Activated CD4-positive, alpha-beta T cell treated with anti-CD3 and anti-CD28 coated beads for 36 hours (primary cell): ENCODE results near the gene FRMD4A. TPM values are rescaled to one million over a fixed set of nuclear protein-coding genes. Genes with fewer than 3 reads are reported as not detected.

ENCODE experiments used
- ATAC-seq: fragments of 200-7000 bp; cut with Tn5 transposase; one replicate; pipeline ENCODE4 v1.10.0; 2021; ENCODE audit warnings: mild to moderate bottlenecking, moderate library complexity
- CTCF ChIA-PET: fragments of 350-600 bp; sonication (Branson Sonifier 250); formaldehyde crosslinking; loops from one replicate; lab custom pipeline; 2021; ENCODE audit warnings: antibody characterized with exemption; lab: Charles Lee
- POLR2A ChIA-PET: fragments of 350-600 bp; sonication (Branson Sonifier 250); formaldehyde crosslinking; loops from one replicate; lab custom pipeline; 2021; ENCODE audit warnings: antibody characterized with exemption, inconsistent platforms; lab: Charles Lee
- DNase-seq: peaks from one replicate; pipeline ENCODE4 v3.0.0-alpha.2; 2020
- H3K27ac Mint-ChIP-seq: one replicate; pipeline ENCODE4 v1.8.0; 2021; ENCODE audit warnings: mixed read lengths
- H3K27me3 Mint-ChIP-seq: one replicate; pipeline ENCODE4 v1.8.0; 2021; ENCODE audit warnings: mixed read lengths
- H3K36me3 Mint-ChIP-seq: one replicate; pipeline ENCODE4 v1.8.0; 2021; ENCODE audit warnings: low read depth, mixed read lengths
- H3K4me1 Mint-ChIP-seq: one replicate; pipeline ENCODE4 v1.8.0; 2021; ENCODE audit warnings: mixed read lengths
- H3K4me3 Mint-ChIP-seq: one replicate; pipeline ENCODE4 v1.8.0; 2021; ENCODE audit warnings: mild to moderate bottlenecking, moderate library complexity, mixed read lengths
- H3K9me3 Mint-ChIP-seq: one replicate; pipeline ENCODE4 v1.8.0; 2021; ENCODE audit warnings: low read depth, mixed read lengths
- intact Hi-C, 2 experiments: fragments of 100-400 bp; cut with DNase I in 1 of 2; cut with micrococcal nuclease in 1 of 2; formaldehyde crosslinking; loops; one replicate each; pipeline versions ENCODE4 v1.14.2 to v1.15.1; 2022 to 2024; cut with DNase I, micrococcal nuclease
- total RNA-seq, 2 experiments: library from RNA; stranded (reverse); gene quantifications; one replicate each; pipeline ENCODE4 v1.2.3, GENCODE V29; 2021

FRMD4A gene
- total RNA-seq, 2 experiments from 2014 or later = 0.85 to 1.3 TPM

DNA sequence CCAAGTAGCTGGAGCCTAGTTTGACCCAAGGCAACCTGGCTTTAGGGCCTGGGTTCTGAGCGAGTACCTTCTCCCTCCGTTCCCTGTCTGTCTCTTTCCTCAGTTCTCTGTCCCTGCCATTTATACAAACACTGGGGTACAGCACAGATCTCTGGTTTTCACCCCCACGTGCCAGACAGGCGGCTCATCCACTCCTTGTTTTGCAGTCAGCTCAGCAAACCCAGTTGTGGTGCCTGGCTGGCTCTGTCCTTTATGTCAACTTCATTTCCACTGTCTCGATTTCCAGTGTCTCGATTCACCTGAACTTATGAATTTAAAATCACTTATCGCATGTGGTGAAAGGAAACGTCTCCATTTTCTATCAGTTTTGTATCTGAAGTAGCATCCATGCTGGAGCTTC, 230.8 kb downstream of the FRMD4A start:
- no peaks in the 10 kb centered on the region for H3K9me3 Mint-ChIP-seq
- no peaks in the 10 kb centered on the region for H3K4me1 Mint-ChIP-seq
- CTCF ChIA-PET = interaction anchor here (0.7 to 1.0 kb wide), 7 partner anchors 14 to 378 kb away, joined by 3 to 5 read pairs (median 4); no protein-coding TSS in a partner anchor
- peaks cover 2% of the 10 kb centered on the region for H3K27me3 Mint-ChIP-seq
- POLR2A ChIA-PET = no interaction called here
- DNase-seq (no peak), ATAC-seq (no peak)
- intact Hi-C loops = no loop called here
- no peaks in the 10 kb centered on the region for H3K36me3 Mint-ChIP-seq
- H3K27ac Mint-ChIP-seq = no peak overlapping the region
- no peak overlapping the region for H3K4me3 Mint-ChIP-seq

DNA sequence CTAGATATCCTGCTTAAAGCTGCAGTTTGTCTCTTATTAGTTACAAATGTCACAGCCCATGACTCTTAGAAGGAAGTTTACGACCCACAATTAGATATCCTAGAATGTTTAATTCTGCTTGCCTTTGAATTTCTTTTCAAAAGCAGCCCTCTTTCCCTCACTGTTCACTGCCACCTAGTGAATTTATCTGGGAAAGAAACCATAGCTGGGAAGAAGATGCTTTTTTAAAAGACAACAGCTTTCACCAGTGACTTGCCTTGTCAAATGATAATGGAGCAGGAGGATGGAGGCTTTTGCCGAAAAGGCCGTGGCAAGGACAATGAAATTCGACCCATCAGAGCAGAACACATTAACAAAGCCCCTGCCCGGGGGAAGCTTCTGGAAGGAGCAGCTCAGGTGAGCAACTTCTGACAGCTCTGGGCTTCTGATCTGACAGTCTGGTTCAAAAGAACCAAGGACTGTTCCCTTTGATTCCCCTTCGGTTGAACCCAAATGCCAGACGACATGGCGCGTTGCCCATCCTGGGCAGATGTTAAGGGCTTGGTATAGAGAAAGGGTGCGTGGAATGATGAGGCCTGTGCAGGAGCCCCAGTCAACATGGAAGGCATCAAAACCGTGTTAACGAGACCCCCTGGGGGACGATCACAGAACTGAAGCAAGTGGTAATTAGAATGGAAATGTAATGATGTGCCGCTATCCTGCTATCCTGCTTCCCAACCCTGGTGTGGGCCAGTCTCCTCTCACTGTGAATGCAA, 236.8 kb downstream of the FRMD4A start:
- Mint-ChIP-seq H3K27ac (no peak overlapping the region), H3K27me3 (no peaks in the 10 kb centered on the region), H3K36me3 (no peaks in the 10 kb centered on the region), H3K9me3 (no peaks in the 10 kb centered on the region), H3K4me3 (no peak overlapping the region), H3K4me1 (no peaks in the 10 kb centered on the region)
- no peak for DNase-seq
- CTCF ChIA-PET = interaction anchor here (0.8 to 1.0 kb wide), 4 partner anchors 25 to 435 kb away, joined by 3 to 4 read pairs (median 3); no protein-coding TSS in a partner anchor
- POLR2A ChIA-PET = interaction anchor here (1.0 kb wide), 1 partner anchor 92 kb away, joined by 4 read pairs; no protein-coding TSS in a partner anchor
- no peak for ATAC-seq
- intact Hi-C loops = loop anchor here in 1 of 2 experiments (5.0 kb wide), 1 partner anchor 307 kb away; no protein-coding TSS in a partner anchor

DNA sequence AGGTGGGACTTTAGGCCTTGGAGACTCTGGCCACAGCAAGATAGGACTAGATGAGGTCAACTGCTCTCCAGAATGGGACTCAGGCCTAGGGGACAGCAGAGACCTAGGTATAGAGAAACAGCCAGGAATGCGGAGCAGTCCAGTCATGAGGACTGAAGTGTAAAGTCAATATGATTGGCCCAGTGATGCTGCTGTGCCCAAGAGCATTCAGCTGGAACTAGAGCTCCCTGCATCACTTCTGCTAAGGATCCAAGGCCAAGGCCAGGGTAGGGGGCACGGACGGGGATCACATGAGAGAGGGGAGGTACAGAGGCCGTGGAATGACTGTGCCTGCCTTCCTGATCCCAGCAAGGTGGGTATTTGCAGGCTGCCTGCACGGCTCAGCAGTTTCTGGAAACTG, 237.9 kb downstream of the FRMD4A start:
- Mint-ChIP-seq H3K4me3 (no peak overlapping the region), H3K27me3 (no peaks in the 10 kb centered on the region), H3K36me3 (no peaks in the 10 kb centered on the region), H3K27ac (no peak overlapping the region), H3K9me3 (no peaks in the 10 kb centered on the region), H3K4me1 (no peaks in the 10 kb centered on the region)
- ChIA-PET POLR2A (no interaction called here), CTCF (no interaction called here)
- intact Hi-C loops = loop anchor here in 1 of 2 experiments (5.0 kb wide), 1 partner anchor 305 kb away; no protein-coding TSS in a partner anchor
- ATAC-seq = no peak
- DNase-seq = no peak

DNA sequence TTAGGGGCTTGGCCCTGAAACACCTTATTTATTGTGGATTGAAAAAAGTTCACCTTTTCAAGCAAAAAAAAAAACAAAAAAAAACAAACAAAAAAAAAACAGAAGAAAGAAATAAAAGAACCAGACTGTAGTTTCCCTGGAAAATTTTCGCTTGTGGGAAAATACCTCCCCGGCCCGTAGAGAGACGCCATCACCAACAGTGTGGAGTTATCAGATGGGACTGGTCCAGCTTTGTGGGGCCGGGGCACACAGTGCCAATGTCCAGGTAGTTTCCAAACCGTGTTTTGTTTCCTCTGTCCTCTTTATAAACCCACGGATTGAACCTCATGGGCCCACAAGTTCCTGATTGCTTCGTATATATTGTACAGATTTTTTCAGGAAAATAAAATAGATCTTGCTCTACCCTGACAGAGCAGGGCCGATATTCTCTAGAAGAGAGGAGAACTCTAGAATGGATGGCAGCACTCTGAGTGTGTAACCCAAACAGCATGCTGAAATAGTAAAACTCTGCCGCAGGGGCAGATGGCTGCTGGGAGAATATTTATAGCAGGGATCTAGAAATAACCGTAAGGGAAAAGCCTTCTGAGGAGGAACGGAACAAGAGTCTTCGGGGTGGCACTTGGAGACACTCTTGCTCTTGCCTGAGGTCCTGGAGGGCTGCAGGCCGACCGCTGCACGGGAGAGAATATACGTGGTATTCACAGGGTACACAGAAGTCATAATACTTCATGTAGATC, 241.0 kb downstream of the FRMD4A start:
- Mint-ChIP-seq H3K4me3 (no peak overlapping the region), H3K27me3 (no peaks in the 10 kb centered on the region), H3K9me3 (no peaks in the 10 kb centered on the region), H3K36me3 (no peaks in the 10 kb centered on the region), H3K4me1 (no peaks in the 10 kb centered on the region), H3K27ac (no peak overlapping the region)
- no peak for ATAC-seq
- intact Hi-C loops = loop anchor here (5.0 to 10.0 kb wide), 2 partner anchors 302 to 305 kb away; no protein-coding TSS in a partner anchor
- DNase-seq = no peak
- CTCF ChIA-PET = interaction anchor here (0.6 kb wide), 1 partner anchor 1177 kb away, joined by 3 read pairs; no protein-coding TSS in a partner anchor
- POLR2A ChIA-PET = no interaction called here

DNA sequence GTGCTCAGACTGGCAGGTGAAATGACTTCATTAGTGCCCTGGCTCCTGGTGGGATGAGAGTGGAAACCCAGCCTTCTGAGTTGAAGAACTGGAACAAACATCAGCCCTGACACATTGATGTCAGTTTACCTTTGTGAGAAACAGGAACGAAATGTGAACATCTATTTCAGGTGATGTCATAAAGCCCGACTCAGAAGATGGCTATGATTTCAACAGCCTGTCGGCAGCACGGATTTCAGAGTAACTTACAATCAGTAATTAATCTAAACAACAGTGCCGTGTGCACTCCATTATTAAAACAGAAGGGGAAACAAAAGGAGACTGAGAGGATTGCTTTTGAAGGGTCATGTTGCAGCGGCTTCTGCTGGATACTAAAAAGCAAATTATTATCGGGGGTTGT, 243.2 kb downstream of the FRMD4A start:
- no peaks in the 10 kb centered on the region for H3K36me3 Mint-ChIP-seq
- H3K4me3 Mint-ChIP-seq = no peak overlapping the region
- ATAC-seq (no peak), DNase-seq (no peak)
- no peaks in the 10 kb centered on the region for H3K27me3 Mint-ChIP-seq
- H3K4me1 Mint-ChIP-seq = no peaks in the 10 kb centered on the region
- intact Hi-C loops = loop anchor here in 1 of 2 experiments (10.0 kb wide), 1 partner anchor 303 kb away; no protein-coding TSS in a partner anchor
- ChIA-PET CTCF (no interaction called here), POLR2A (no interaction called here)
- H3K27ac Mint-ChIP-seq = no peak overlapping the region
- no peaks in the 10 kb centered on the region for H3K9me3 Mint-ChIP-seq

DNA sequence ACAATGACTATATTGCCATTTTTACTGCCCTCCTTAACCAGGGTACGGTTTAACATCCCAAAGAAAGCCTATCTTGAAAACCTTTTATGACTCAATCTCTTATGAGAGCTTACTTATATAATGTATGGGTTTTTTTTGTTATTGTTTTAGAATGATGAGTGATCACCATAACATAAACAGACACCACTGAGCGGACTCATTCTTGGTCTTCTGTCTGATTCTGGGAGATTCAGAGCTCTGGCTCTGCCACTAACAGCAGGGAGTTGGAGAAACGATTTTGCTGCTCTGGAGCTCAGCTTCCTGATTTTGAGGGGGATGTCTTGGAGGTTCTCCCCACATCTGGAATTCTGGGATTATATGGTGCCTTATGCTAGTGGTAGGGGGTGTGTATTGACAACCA, 244.1 kb downstream of the FRMD4A start:
- CTCF ChIA-PET = interaction anchor here (0.8 to 1.5 kb wide), 2 partner anchors 8 to 14 kb away, joined by 3 read pairs; no protein-coding TSS in a partner anchor

DNA sequence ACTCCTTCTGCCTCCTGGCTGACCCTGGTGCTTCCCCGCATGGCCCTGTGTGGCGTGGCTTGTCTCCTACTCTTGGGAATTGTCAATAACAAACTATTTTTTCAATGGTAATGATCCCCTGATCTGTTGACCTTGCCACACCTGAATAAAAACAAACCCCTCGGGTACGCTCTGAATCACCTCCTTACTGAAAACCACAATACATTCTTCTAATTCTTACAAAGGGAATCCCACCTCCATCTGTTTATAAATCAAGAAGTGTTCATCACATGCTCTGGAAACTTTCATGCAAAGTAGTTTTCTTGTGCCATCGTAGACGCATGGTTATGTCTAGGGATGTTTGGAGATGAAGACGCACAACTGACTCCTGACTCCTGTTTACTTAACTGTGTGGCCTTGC, 245.8 kb downstream of the FRMD4A start:
- H3K4me3 Mint-ChIP-seq = no peak overlapping the region
- intact Hi-C loops = loop anchor here in 1 of 2 experiments (10.0 kb wide), 1 partner anchor 300 kb away; no protein-coding TSS in a partner anchor
- no peak for ATAC-seq
- no peaks in the 10 kb centered on the region for H3K9me3 Mint-ChIP-seq
- no peaks in the 10 kb centered on the region for H3K27me3 Mint-ChIP-seq
- no peaks in the 10 kb centered on the region for H3K36me3 Mint-ChIP-seq
- no peaks in the 10 kb centered on the region for H3K4me1 Mint-ChIP-seq
- ChIA-PET CTCF (no interaction called here), POLR2A (no interaction called here)
- no peak overlapping the region for H3K27ac Mint-ChIP-seq
- no peak for DNase-seq

More for the DNA sequence above, 244.1 kb downstream of the FRMD4A start:
- Mint-ChIP-seq H3K36me3 (no peaks in the 10 kb centered on the region), H3K27ac (no peak overlapping the region), H3K4me3 (no peak overlapping the region), H3K9me3 (no peaks in the 10 kb centered on the region), H3K4me1 (no peaks in the 10 kb centered on the region), H3K27me3 (no peaks in the 10 kb centered on the region)
- ATAC-seq (no peak), DNase-seq (no peak)
- intact Hi-C loops = loop anchor here in 1 of 2 experiments (10.0 kb wide), 1 partner anchor 302 kb away; no protein-coding TSS in a partner anchor
- POLR2A ChIA-PET = no interaction called here

DNA sequence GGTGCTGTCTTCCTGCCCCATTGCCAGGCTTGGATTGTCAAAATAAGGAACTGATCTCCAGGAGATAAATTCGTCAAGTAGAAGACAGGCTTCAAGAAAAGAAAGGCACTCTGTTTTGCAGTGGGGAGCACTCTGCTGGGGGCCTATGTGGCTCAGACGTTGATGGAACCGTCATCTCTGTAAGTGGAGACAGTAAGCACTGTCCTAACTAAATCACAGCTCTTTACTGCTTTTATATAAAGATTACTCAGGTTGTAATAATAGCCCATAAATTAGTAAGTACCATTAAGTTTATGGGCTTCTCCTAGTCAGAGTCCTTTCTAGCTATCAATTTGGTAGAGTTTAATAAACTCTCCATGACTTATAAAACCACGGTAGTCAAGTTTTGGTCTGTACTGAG, 249.9 kb downstream of the FRMD4A start:
- Mint-ChIP-seq H3K27ac (no peak overlapping the region), H3K27me3 (no peaks in the 10 kb centered on the region), H3K9me3 (no peaks in the 10 kb centered on the region), H3K4me3 (no peak overlapping the region), H3K36me3 (no peaks in the 10 kb centered on the region), H3K4me1 (no peaks in the 10 kb centered on the region)
- DNase-seq (no peak), ATAC-seq (no peak)
- ChIA-PET CTCF (no interaction called here), POLR2A (interaction anchor here (0.6 kb wide), 1 partner anchor 56 kb away, joined by 9 read pairs; no protein-coding TSS in a partner anchor)
- intact Hi-C loops = loop anchor here in 1 of 2 experiments (10.0 kb wide), 1 partner anchor 296 kb away; no protein-coding TSS in a partner anchor

DNA sequence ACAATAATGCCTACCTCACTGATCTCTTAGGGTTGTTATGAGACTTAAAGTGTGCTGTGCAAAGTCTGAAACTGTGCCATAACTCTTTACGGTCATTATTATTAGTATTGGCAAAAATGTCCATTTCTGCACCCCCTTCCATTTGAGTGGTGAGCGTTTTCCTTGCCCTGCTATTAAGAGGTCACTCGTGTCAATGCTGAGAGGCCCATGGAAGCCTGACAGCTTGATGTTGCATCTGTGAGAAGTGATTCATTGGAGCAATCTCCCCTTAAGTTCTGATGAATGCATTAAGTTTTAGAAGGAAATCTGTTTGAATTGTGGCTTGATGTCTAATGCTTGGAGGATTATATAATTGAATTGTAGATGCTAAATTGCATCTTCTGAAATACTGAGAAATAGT, 253.3 kb downstream of the FRMD4A start:
- Mint-ChIP-seq H3K36me3 (no peaks in the 10 kb centered on the region), H3K4me3 (no peak overlapping the region), H3K27me3 (no peaks in the 10 kb centered on the region), H3K4me1 (no peaks in the 10 kb centered on the region), H3K9me3 (no peaks in the 10 kb centered on the region), H3K27ac (no peak overlapping the region)
- intact Hi-C loops = no loop called here
- ChIA-PET CTCF (interaction anchor here (0.8 kb wide), 1 partner anchor 400 kb away, joined by 4 read pairs; no protein-coding TSS in a partner anchor), POLR2A (no interaction called here)
- DNase-seq (no peak), ATAC-seq (no peak)

DNA sequence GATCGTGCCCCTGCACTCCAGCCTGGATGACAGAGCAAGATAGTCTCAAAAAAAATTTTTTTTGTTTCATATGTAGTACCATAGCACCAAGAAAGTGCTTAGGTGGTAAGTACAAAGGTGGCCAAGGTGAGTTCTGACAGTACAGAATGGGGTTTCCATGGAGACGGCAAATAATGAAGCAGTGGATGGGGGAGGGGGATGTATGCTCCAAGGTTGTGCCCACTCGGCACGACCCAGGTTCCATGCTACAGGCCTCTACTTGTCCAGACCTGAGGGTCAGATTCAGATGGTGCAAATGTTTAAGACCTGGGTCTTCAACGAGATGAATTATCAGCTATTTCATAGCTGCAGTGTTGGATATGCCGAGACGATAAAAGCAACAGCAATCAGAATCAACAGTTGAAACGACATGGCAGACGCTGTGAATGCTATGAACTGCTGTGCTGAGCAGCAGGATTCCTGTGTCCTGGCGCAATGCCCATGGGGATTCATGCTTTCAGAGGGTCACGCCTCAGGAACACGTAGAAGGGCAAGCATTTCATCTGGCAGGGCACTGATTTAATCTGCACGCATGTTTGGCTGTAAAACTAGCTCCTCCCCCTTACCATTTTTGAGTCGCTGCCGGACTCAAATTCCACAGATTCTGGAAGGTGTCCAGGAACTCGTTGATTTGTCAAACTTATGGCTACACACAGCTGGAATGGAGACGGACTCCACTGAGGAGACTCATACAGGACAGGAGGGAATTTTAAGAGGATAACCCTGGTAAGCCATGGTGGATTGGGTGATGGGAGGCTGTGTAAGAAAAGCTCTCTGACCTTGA, 256.5 kb downstream of the FRMD4A start:
- Mint-ChIP-seq H3K36me3 (no peaks in the 10 kb centered on the region), H3K27ac (no peak overlapping the region), H3K27me3 (no peaks in the 10 kb centered on the region), H3K9me3 (no peaks in the 10 kb centered on the region), H3K4me1 (no peaks in the 10 kb centered on the region), H3K4me3 (no peak overlapping the region)
- intact Hi-C loops = no loop called here
- POLR2A ChIA-PET = no interaction called here
- CTCF ChIA-PET = interaction anchor here (0.7 to 0.9 kb wide), 2 partner anchors 174 to 243 kb away, joined by 3 to 4 read pairs; no protein-coding TSS in a partner anchor
- DNase-seq (no peak), ATAC-seq (no peak)
